Skin epidermis (tissue), 12 donors: ENCODE measurements around the gene NTN1.

Experiments
- H3K27ac ChIP-seq, 21 experiments: fragments of 200-600 bp; sonication (generic) in 11 of 21; one replicate each; pipeline ENCODE4 v1.5.0; 2020; ENCODE audit warnings: mild to moderate bottlenecking in 3 of 21, inconsistent platforms in 2 of 21, moderate library complexity in 2 of 21
- H3K4me3 ChIP-seq, 7 experiments: fragments of 200-600 bp; sonication (generic) in 2 of 7; one replicate each; pipeline ENCODE4 v1.5.0; 2020; ENCODE audit warnings: inconsistent platforms in 2 of 7, mild to moderate bottlenecking in 2 of 7, moderate library complexity in 1 of 7

NTN1 gene

DNA sequence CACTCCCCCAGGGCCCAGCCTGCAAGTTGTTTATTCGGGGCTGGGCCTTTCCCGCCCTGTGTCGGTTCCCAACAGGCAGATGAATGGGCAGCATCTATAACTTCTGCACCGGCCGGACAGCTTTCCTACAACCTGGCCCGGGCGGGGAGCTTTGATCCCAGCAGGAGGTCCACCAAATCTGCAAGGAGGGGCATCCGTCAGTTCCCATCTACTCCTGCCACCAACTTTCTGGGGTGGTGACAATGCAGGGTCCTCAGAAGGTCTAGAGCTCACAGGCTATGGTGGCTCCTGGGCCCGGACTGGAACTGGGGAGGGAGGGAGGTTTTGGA, 211.9 kb downstream of the NTN1 start:
- H3K4me3 ChIP-seq: no peak overlapping the region
- peak overlapping the region in 2 of 21 experiments; percentile 9 to 55 for H3K27ac ChIP-seq

DNA sequence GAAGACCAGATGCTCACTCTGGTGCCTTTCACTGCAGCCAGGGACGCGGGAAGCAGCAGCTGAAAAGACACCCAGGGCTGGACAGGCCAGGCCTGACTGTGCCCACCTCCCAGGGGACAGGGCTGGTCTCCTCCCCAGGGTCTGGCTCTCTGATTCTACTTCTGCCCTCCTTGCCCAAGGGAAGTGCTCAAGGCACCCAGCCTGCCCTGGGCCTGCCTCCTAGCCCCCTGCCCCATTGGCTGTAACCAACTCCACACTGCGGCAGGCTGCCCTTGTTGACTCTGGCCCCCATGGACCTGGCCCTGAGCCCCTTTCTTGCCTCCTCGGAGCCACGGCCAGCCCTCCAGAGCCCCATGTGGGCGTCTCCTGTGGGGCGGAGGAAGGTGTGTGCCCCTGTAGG, 212.5 kb downstream of the NTN1 start:
- H3K4me3 ChIP-seq: no peak overlapping the region
- no peak overlapping the region for H3K27ac ChIP-seq

DNA sequence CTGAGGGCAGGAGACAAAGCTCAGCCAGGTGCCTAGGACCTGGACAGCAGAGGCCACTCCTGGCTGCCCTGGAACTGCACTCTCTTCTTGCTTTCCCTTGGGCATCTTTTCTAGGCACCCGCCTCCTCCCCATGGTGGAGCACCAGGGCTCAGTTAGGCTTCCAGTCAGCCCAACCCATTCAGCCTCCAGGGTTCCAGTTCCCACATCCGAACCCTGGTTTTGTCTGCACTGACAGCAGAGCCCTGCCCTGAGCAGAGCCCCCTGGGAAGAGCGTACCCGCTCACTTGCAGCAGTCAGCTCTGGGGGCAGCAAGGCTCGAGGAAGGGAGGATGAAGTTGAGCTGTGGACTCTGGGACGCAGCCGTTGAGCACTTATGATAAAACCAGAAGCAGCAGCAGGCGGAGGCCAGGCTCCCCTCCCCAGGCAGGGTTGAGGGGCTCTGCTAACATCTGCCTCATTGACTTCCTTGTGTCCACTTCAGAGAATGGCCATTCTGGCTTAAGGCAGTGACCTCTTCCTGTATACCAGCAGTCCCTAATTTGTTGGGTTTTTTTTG, 213.2 kb downstream of the NTN1 start:
- Histone ChIP-seq H3K4me3 (no peak overlapping the region), H3K27ac (no peak overlapping the region)

- H3K27ac ChIP-seq: no peak overlapping the region
- no peak overlapping the region for H3K4me3 ChIP-seq
Measured at GRCh38 chr17:9235346-9235745, 214.0 kb downstream of the NTN1 start.

- H3K27ac ChIP-seq: peak overlapping the region in 2 of 21 experiments; percentile 4 to 26
- no peak overlapping the region for H3K4me3 ChIP-seq
Measured at GRCh38 chr17:9236286-9237052, 215.2 kb downstream of the NTN1 start.

- H3K4me3 ChIP-seq: no peak overlapping the region
- peak overlapping the region in 2 of 21 experiments; percentile 4 to 26 for H3K27ac ChIP-seq
Measured at GRCh38 chr17:9237053-9237410, 215.7 kb downstream of the NTN1 start.

GRCh38 chr17:9237661-9238301, 216.5 kb downstream of the NTN1 start:
- no peak overlapping the region for H3K4me3 ChIP-seq
- H3K27ac ChIP-seq: peak overlapping the region in 5 of 21 experiments; percentile 4 to 99 (median 17)

- Histone ChIP-seq H3K4me3 (peak overlapping the region in 1 of 7 experiments; percentile 20), H3K27ac (peak overlapping the region in 12 of 21 experiments; percentile 25 to 99 (median 72))
Measured at GRCh38 chr17:9238340-9239245, 217.3 kb downstream of the NTN1 start.

GRCh38 chr17:9239246-9239792, 218.0 kb downstream of the NTN1 start:
- Histone ChIP-seq H3K4me3 (peak overlapping the region; percentile 20 to 48 (median 35)), H3K27ac (peak overlapping the region in 16 of 21 experiments; percentile 5 to 99 (median 68))

DNA sequence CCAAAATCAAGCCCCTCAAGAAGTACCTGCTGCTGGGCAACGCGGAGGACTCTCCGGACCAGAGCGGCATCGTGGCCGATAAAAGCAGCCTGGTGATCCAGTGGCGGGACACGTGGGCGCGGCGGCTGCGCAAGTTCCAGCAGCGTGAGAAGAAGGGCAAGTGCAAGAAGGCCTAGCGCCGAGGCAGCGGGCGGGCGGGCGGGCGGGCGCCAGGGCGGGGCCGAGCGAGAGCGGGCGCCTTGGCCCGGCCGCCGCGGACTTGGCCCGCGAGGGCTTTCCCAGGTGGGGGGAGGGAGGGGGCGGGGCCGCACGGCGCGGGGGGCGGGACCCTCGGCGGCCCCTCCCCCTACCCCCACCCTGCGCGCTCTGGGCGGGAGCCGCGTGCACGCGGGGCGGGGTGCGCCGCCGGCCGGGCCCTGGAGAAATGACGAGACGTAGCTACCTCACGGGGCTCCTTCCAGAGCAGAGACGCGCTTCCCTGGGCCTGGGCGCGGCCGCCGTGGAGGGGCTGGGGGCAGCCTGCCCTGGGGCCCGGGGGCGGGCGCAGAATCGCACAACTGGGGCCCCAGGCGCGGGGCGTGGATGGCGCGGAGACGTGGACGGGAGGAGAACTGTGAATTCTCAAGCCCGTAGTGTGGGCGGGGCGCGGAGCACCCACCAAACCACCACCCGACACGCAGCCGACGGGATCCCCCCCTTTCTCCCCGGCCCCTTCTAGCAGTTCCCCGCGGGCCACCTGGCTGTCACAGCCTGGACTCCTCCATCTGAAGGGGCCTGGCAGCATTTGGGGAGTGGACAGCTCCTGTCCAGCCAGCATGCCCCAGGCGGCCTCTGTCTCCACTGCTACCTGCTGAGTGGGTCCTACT, 218.7 kb downstream of the NTN1 start:
- peak overlapping the region in 20 of 21 experiments; percentile 39 to 99 (median 82) for H3K27ac ChIP-seq
- H3K4me3 ChIP-seq: peak overlapping the region; percentile 31 to 48 (median 42)

DNA sequence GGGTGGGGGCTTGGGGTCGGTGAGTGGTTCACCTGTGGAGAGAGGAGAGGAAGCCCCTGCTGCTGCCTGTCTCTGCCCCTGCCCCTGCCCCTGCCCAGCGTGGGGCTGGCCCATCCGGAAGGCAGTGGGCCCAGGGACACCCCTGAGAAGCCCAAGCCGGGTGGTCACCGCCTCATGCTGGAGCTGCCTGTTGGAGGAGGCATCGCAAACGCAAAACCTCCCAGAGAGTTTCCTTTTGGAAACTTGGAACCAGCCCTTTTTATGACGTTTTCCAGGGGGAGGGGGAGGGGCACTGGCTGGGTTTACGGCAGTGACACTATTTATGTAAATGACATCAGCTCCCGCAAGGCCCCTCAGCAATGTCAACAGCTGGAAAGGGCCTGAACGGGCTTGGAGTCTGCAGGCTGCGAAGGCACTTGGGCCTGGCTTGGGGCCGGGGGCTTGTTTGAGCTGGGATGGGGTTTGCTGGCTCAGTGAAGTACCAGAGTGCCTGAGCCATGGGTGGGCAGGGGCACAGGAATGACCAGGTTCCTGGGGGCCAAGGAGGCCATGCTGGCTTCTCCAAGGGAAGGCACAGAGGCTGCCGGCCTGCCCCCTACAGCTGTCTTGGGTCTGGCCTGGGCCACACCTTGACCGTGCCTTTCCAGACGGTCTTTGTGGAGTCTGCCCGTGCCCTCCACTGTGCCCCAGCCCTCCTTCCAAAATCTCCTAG, 219.5 kb downstream of the NTN1 start:
- Histone ChIP-seq H3K4me3 (peak overlapping the region; percentile 31 to 48 (median 42)), H3K27ac (peak overlapping the region in 20 of 21 experiments; percentile 39 to 99 (median 82))

DNA sequence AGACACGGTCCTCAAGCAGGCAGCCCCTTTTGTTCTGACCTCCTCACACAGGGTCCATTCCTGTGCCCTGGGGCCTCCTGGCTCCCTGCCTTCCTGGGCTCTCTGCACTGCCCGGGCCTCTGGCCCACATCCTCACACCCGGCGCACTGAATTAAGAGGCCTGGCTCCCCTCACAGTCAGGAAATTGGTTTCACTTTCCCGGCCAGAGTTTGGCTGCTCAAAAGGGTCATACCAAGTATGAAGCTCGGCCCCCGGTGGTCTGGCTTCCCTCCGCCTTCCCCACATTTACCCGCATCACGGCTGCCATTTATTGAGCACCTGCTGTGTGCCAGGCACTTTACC, 220.0 kb downstream of the NTN1 start:
- peak overlapping the region in 19 of 21 experiments; percentile 16 to 99 (median 75) for H3K27ac ChIP-seq
- no peak overlapping the region for H3K4me3 ChIP-seq

GRCh38 chr17:9241774-9242496, 220.6 kb downstream of the NTN1 start:
- no peak overlapping the region for H3K4me3 ChIP-seq
- peak overlapping the region in 10 of 21 experiments; percentile 19 to 99 (median 87) for H3K27ac ChIP-seq

GRCh38 chr17:9242497-9242881, 221.2 kb downstream of the NTN1 start:
- H3K4me3 ChIP-seq: no peak overlapping the region

DNA sequence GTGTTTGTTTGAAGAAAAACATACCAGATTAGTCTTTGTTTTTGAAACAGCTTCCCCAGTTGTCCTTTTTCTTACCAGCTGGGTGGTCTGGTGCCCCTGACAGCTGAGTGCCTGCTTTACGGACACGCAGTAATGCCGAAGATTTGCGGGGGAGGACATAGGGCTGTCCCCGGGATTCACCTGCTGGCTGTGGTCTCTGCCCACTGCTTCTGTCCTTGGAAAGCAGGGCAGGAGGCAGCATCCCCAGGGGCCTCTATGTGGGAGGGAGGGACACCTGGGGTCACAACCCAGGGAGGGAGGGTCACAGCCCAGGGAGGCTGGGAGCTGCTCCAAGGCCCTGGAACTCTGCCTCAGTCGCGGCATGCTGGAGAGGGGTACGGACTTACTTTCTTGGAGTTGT, 221.7 kb downstream of the NTN1 start:
- peak overlapping the region in 8 of 21 experiments; percentile 20 to 99 (median 54) for H3K27ac ChIP-seq
- no peak overlapping the region for H3K4me3 ChIP-seq

More at GRCh38 chr17:9242497-9242881, 221.2 kb downstream of the NTN1 start:
- H3K27ac ChIP-seq: peak overlapping the region in 7 of 21 experiments; percentile 50 to 99 (median 88)

GRCh38 chr17:9244066-9245052, 223.0 kb downstream of the NTN1 start:
- peak overlapping the region in 14 of 21 experiments; percentile 5 to 99 (median 48) for H3K27ac ChIP-seq
- H3K4me3 ChIP-seq: no peak overlapping the region
